OCI-LY7 (cell line): ENCODE results near the gene ZNF85. TPM values are rescaled to one million over a fixed set of nuclear protein-coding genes. Genes with fewer than 3 reads are reported as not detected.

Experiments used
- Bru-seq: library from RNA; stranded (reverse); fragments of 400-500 nt; gene quantifications from one replicate; lab custom pipeline; 2021; lab: Mats Ljungman, UMichigan
- BruChase-seq, 2 experiments: library from RNA; stranded (reverse); fragments of 400-500 nt; gene quantifications; one replicate each; lab custom pipeline; 2021; lab: Mats Ljungman, UMichigan
- BruUV-seq: library from RNA; stranded (reverse); fragments of 400-500 nt; replicated peaks from 2 replicates; lab custom pipeline; 2021; lab: Mats Ljungman, UMichigan
- CTCF ChIA-PET: fragments of 300-600 bp; sonication (Branson Sonifier 250); formaldehyde crosslinking; loops from one replicate; lab custom pipeline; 2022; ENCODE audit warnings: antibody characterized with exemption; ENCODE audit not compliant: unreplicated experiment; lab: Charles Lee
- POLR2A ChIA-PET: fragments of 300-600 bp; sonication (Branson Sonifier 250); formaldehyde crosslinking; loops from one replicate; lab custom pipeline; 2022; ENCODE audit warnings: antibody characterized with exemption; lab: Charles Lee
- DNase-seq: peaks from one replicate; pipeline ENCODE4 v3.0.0-alpha.2; 2015; ENCODE audit warnings: low spot score
- H2AFZ ChIP-seq: fragments of 200-600 bp; sonication (generic), shearing (Covaris generic); 2 replicates; pipeline ENCODE4 v1.6.1; 2014; ENCODE audit warnings: mild to moderate bottlenecking, antibody characterized with exemption, low read length, moderate library complexity
- H3K27ac ChIP-seq: fragments of 200-600 bp; sonication (generic); 2 replicates; pipeline ENCODE4 v1.5.1; 2014; ENCODE audit warnings: mixed run types, low read depth, mild to moderate bottlenecking, moderate library complexity, low read length, inconsistent platforms; ENCODE audit not compliant: poor library complexity, severe bottlenecking
- H3K36me3 ChIP-seq: fragments of 200-600 bp; sonication (generic); 2 replicates; pipeline ENCODE4 v1.6.1; 2014; ENCODE audit warnings: mild to moderate bottlenecking, antibody characterized with exemption, low read length, moderate library complexity, mixed read lengths; ENCODE audit not compliant: insufficient read depth
- H3K4me1 ChIP-seq: fragments of 200-600 bp; sonication (generic); 2 replicates; pipeline ENCODE4 v1.5.1; 2014; ENCODE audit warnings: mild to moderate bottlenecking, low read length; ENCODE audit not compliant: insufficient read depth, poor library complexity, severe bottlenecking
- H3K4me2 ChIP-seq: fragments of 200-600 bp; sonication (generic); 2 replicates; pipeline ENCODE4 v1.6.1; 2014; ENCODE audit warnings: mild to moderate bottlenecking, low read length
- H3K4me3 ChIP-seq: fragments of 200-600 bp; sonication (generic); 2 replicates; pipeline ENCODE4 v1.5.1; 2014; ENCODE audit warnings: mild to moderate bottlenecking, low read depth, low read length; ENCODE audit not compliant: poor library complexity, severe bottlenecking
- H3K79me2 ChIP-seq: fragments of 200-600 bp; sonication (generic); 2 replicates; pipeline ENCODE4 v1.6.1; 2016; ENCODE audit warnings: low read depth, mild to moderate bottlenecking, low read length, moderate library complexity, mixed read lengths; ENCODE audit not compliant: insufficient read depth
- H3K9me2 ChIP-seq: fragments of 200-600 bp; sonication (generic); 2 replicates; pipeline ENCODE4 v1.6.1; 2016; ENCODE audit warnings: mild to moderate bottlenecking, low read length, mixed read lengths; ENCODE audit not compliant: insufficient read depth
- H3K9me3 ChIP-seq: fragments of 200-600 bp; sonication (generic); 2 replicates; pipeline ENCODE4 v1.6.1; 2014; ENCODE audit warnings: mild to moderate bottlenecking, mixed run types, low read length, mixed read lengths
- H4K20me1 ChIP-seq: fragments of 200-600 bp; sonication (generic); 2 replicates; pipeline ENCODE4 v1.6.1; 2014; ENCODE audit warnings: mild to moderate bottlenecking, antibody characterized with exemption, low read length, moderate library complexity, mixed read lengths; ENCODE audit not compliant: insufficient read depth
- EZH2phosphoT487 ChIP-seq: fragments of 200-600 bp; sonication (generic); IDR thresholded peaks from 2 replicates; pipeline ENCODE4 v1.6.1; 2018; ENCODE audit warnings: low read depth, borderline replicate concordance, mild to moderate bottlenecking, mixed run types, antibody characterized with exemption, low read length, moderate library complexity, mixed read lengths
- intact Hi-C: fragments of 100-400 bp; cut with micrococcal nuclease; formaldehyde crosslinking; loops from one replicate; pipeline ENCODE4 v1.10.0; 2022; ENCODE audit not compliant: unreplicated experiment
- long read RNA-seq: library from polyadenylated mRNA; stranded (forward); transcript quantifications from one replicate; pipeline ENCODE4 v2.0.0, GENCODE V29; 2022
- total RNA-seq, 2 experiments: library from RNA; depleted of rRNA in 1 of 2; stranded (reverse); fragments of >200 nt in 1 of 2; shearing (Covaris generic) in 1 of 2; gene quantifications; 2 replicates each; pipeline ENCODE4 v1.2.3, GENCODE V29; 2014 to 2022
- TF ChIP-seq, protein P1 (sequence below): fragments of 200-600 bp; sonication (generic); conservative IDR thresholded peaks from 2 replicates; pipeline ENCODE4 v1.5.1; 2014; ENCODE audit warnings: mild to moderate bottlenecking, antibody characterized with exemption, low read length, moderate library complexity, mixed read lengths

The ZNF85 gene
- total RNA-seq (2014; rRNA removed; shearing (Covaris generic)), result 26.5 and 27.1 TPM in 2 replicates
- 25.2 and 29.9 TPM in 2 replicates for total RNA-seq (2022)
- Bru-seq, nascent RNA, result percentile 87 among the genes with signal in this experiment
- BruChase-seq, experiment 1, labeled RNA remaining after a 6-hour chase, result percentile 84 among the genes with signal in this experiment
- percentile 82 among the genes with signal in this experiment for BruChase-seq, experiment 2, labeled RNA remaining after a 2-hour chase
- long read RNA-seq, transcript ZNF85-202 (4 exons, 2,296 nt), result major isoform, 9 of 36 reads
- long read RNA-seq, partial matches to known transcripts, result 3 of 36 reads
- long read RNA-seq, other reads (novel, unspliced or antisense), result 17 of 36 reads

GRCh38 chr19:20923077-20923871 lies at the start of gene ZNF85:
Gene ZNF85, plus strand, starts transcription at chr19:20923251. Its CDS starts 150 bp downstream, at chr19:20923401.
- TF ChIP-seq, protein P1, sequence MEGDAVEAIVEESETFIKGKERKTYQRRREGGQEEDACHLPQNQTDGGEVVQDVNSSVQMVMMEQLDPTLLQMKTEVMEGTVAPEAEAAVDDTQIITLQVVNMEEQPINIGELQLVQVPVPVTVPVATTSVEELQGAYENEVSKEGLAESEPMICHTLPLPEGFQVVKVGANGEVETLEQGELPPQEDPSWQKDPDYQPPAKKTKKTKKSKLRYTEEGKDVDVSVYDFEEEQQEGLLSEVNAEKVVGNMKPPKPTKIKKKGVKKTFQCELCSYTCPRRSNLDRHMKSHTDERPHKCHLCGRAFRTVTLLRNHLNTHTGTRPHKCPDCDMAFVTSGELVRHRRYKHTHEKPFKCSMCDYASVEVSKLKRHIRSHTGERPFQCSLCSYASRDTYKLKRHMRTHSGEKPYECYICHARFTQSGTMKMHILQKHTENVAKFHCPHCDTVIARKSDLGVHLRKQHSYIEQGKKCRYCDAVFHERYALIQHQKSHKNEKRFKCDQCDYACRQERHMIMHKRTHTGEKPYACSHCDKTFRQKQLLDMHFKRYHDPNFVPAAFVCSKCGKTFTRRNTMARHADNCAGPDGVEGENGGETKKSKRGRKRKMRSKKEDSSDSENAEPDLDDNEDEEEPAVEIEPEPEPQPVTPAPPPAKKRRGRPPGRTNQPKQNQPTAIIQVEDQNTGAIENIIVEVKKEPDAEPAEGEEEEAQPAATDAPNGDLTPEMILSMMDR, result no peak
- TF ChIP-seq EZH2phosphoT487, result no peak
- H3K9me2 ChIP-seq, result no peaks in the 10 kb centered on the region
- H3K79me2 ChIP-seq, result peaks cover 39% of the 10 kb centered on the region
- POLR2A ChIA-PET, result interaction anchor here (0.7 to 3.5 kb wide), 9 partner anchors 9 to 685 kb away, joined by 3 to 19 read pairs (median 4); partner anchors contain the start of genes ZNF431, ZNF66 and ZNF714
- H2AFZ ChIP-seq, result peak within 1 kb of the TSS; percentile 62
- peak within 1 kb of the TSS; percentile 88 for H3K27ac ChIP-seq
- no TSS peak for BruUV-seq
- intact Hi-C loops, result loop anchor here (1.0 to 5.0 kb wide), 2 partner anchors 99 to 147 kb away; partner anchors contain the start of genes ZNF430 and ZNF66
- H3K4me1 ChIP-seq, result peaks cover 15% of the 10 kb centered on the region
- H3K36me3 ChIP-seq, result peaks cover 41% of the 10 kb centered on the region
- H3K9me3 ChIP-seq, result peaks cover 26% of the 10 kb centered on the region
- CTCF ChIA-PET, result no interaction called here
- peak within 1 kb of the TSS; percentile 85 for H3K4me3 ChIP-seq
- H3K4me2 ChIP-seq, result peak within 1 kb of the TSS; percentile 66
- H4K20me1 ChIP-seq, result no peaks in the 10 kb centered on the region
- peak; percentile 97 for DNase-seq

GRCh38 chr19:20879501-20879900 lies 43.5 kb upstream of the ZNF85 start:
- POLR2A ChIA-PET, result no interaction called here
- no TSS peak for BruUV-seq
- CTCF ChIA-PET, result no interaction called here
- Histone ChIP-seq H3K9me3 (peaks cover 5% of the 10 kb centered on the region; the same call in 1 of the 2 replicates), H3K27ac (no peak overlapping the region), H3K4me1 (no peaks in the 10 kb centered on the region), H3K36me3 (no peaks in the 10 kb centered on the region), H3K79me2 (no peaks in the 10 kb centered on the region), H3K9me2 (no peaks in the 10 kb centered on the region), H4K20me1 (no peaks in the 10 kb centered on the region), H3K4me3 (no peak overlapping the region), H2AFZ (no peak overlapping the region), H3K4me2 (no peak overlapping the region)
- TF ChIP-seq, protein P1, result no peak
- TF ChIP-seq EZH2phosphoT487, result no peak
- intact Hi-C loops, result no loop called here
- no peak for DNase-seq
